Measurements from ENCODE around the gene LEO1.
"Not testable (repeated sequence)": the region's sequence is repeated elsewhere in the genome, so short reads cannot be mapped to it uniquely, and the experiment has no call there.

LEO1 gene

GRCh38 chr15:52004806-52005205 lies 33.2 kb upstream of the LEO1 start:
- DNase-seq, result no peak

DNA sequence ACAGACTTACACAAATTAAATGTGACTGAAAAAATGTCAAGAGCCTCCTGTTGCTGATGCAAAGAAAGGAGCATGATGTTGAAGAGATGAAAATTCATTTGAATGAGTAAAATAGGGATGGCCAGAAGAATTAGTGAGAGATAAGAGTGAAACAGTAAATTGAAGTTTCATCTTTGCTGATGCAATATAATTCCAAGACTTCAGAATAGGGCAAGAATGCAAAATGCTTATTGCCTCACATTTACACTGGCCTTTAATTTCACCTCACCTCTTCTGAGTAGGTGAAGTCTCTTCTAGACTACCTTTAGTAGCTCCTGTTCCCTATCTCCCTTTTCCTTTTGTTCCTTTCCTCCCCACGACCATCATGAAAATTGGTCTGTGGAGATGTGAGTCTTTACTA lies 32.1 kb upstream of the LEO1 start:
- DNase-seq, result no peak

GRCh38 chr15:52003089-52003488 lies 31.5 kb upstream of the LEO1 start:
- DNase-seq, result not testable (repeated sequence)

DNA sequence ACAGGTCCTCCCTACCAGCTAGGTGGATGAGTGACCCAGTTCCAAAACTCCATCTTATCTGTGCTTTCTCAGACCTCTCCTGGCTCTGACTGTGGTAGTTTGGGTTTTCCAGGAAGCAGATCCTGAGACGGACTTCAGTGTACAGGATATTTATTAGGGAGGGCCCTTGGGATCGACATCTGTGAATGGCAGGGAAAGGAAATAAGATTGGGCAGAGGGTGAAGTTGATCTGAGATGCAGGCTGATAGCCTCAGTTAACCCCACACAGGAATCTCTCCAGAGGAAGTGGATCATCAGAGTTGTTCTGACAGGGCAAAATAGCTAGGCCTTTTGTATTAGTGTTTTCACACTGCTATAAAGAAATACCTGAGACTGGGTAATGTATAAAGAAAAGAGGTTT lies 30.8 kb upstream of the LEO1 start:
- no peak for DNase-seq

DNA sequence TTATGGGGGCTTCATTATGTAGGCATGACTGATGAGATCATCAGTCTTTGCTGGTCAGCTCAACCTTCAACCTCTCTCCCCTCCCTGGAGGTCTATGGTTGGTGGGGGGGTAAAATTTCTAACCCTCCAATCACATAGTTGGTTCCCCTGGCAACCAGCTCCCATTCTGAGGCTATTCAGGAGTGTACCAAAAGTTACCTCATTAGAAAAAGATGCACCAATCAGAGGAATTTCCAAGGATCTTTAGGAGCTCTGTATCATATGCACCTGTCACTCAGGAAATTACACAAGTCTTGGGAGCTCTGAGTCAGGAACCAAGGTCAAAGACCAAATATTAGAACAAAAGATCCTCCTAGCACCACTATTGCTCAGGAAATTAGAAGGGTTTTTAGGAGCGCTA lies 21.4 kb upstream of the LEO1 start:
- DNase-seq, result no peak

- DNase-seq, result no peak
Observed at GRCh38 chr15:51991141-51991540, 19.6 kb upstream of the LEO1 start.

DNA sequence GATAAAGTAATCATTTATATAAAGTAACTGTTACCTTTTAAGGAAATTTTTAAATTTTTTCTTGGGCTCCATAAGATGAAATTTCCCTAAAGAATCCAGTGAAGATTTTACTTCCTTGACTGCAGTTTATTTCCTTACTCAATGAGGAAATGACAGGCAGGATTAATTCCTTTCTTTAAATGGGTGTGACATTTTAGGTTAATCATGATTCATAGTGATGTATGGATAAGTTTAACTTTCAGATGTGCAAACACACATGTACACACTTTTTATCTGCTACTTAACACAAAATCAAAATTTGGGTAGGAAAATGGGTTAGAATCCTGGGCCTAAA lies 11.2 kb upstream of the LEO1 start:
- DNase-seq, result no peak

DNA sequence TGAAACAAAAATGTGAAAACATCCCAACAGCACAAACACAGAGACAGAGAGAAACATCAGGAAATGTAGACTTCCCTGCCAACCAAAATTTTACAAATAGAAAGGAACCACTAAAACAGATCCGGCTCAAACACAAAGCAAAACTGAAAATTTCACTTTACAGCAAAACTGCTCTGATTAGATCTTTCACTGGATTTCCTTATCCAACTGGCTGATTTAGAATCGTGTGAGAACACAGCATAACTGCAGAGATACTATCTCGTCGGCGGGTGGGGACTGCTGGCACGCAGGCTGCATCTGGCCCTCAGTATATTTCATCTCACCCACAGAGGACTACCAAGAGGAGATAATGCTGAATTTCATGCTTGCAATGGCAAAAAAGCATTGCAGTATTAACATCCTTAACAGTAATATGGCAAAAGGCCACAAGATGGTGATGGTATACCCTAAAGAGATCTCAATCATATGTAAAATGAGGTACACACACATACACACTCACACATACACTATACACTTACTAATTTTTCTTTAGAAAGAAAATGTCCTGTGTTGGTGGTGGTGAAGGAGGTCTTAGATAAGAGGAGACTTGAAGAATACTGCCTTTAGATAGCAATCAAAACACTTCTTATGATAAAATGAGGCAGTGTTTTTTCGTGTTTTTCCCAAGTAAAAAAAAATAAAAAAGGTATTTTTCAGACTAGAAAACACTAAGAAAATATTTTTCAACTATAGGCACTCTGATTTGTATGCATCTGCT lies 10.6 kb upstream of the LEO1 start:
- peak in 24 of 56 donors; percentile 0 to 46 (median 10) for DNase-seq

GRCh38 chr15:51973775-51974174 lies 2.2 kb upstream of the LEO1 start:
- DNase-seq, result no peak

- no peak for DNase-seq
Observed at GRCh38 chr15:51973220-51973619, 1.6 kb upstream of the LEO1 start.

DNA sequence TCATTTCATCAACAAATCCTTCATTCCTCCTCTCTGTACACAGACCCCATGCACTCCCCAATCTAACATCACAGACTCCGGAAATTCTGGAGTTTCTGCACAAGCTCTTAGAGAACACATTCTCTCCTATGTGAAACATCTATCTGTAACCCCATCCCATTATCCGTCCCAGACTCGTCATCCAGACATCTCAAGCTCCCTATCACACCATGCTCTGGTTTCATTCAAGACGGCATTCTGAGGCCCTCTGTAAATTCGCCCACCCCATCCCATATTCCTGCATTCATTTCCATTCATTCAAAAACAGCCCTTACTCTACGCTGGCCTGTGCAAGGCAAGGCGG lies 575 bp downstream of the LEO1 start:
- DNase-seq, result peak in 1 of 56 donors; percentile 41

- DNase-seq, result no peak
Observed at GRCh38 chr15:51970132-51970817, 1.3 kb downstream of the LEO1 start.

- DNase-seq, result no peak
Observed at GRCh38 chr15:51969728-51970127, 1.9 kb downstream of the LEO1 start.

GRCh38 chr15:51967583-51967982 lies 4.0 kb downstream of the LEO1 start:
- no peak for DNase-seq

DNA sequence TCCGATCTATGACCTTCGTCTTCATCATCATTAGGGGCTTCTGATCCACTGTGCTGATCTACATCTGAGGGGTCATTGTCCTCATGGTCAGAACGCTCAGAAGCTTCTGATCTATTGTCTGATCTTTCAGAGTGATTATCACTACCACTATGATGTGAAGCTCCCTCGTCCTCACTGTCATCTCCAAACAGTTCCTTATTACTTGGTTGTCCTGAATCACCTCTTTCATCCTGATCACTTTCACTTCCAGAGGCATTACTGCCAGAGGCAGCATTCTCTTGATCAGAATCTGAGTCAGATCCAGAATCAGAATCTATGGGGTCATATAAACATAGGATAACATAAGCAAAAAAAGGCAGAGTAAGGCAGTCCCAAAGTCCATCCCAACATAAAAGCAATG lies 5.4 kb downstream of the LEO1 start:
- no peak for DNase-seq

DNA sequence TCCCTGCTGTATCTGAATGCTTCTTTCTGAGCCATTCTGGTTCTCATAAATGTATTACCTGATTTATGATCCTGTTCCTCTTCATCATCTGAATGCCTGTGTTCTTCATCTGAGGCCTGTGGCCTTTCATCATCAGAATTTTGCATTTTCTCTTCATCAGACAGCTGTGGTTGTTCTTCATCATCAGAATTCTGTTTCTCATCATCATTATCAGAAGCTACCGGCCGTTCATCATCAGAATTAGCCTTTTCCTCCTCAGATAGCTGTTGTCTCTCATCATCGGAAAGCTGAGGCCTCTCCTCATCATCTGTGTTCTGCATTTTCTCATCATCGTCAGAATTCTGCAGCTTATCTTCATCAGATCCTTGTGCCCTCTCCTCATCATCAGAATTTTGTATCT lies 5.9 kb downstream of the LEO1 start:
- no peak for DNase-seq

DNA sequence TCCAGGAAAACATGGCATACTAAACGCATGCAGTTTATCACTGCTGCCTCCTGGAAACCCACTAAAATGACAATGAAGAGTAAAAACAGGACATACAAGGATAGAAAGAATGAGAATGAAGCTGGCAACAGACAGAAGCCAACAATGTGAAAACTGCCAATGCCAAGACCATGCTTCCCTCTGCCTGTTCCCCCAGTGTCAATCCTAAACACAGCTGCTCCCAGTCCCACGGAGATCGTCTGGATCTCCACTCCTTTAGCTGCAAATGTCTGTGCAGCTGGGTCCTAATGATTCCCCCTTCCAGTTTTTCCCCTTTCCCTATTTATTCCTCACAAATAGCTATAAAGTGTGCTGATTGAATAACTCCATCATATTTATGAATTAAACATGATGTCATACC lies 16.1 kb downstream of the LEO1 start:
- DNase-seq, result no peak

GRCh38 chr15:51952805-51953204 lies 18.8 kb downstream of the LEO1 start:
- no peak for DNase-seq

GRCh38 chr15:51947124-51947523 lies 24.5 kb downstream of the LEO1 start:
- no peak for DNase-seq

- DNase-seq, result no peak
Observed at GRCh38 chr15:51939216-51939615, 32.4 kb downstream of the LEO1 start.

- no peak for DNase-seq
Observed at GRCh38 chr15:51938286-51938685, 33.3 kb downstream of the LEO1 start.

DNA sequence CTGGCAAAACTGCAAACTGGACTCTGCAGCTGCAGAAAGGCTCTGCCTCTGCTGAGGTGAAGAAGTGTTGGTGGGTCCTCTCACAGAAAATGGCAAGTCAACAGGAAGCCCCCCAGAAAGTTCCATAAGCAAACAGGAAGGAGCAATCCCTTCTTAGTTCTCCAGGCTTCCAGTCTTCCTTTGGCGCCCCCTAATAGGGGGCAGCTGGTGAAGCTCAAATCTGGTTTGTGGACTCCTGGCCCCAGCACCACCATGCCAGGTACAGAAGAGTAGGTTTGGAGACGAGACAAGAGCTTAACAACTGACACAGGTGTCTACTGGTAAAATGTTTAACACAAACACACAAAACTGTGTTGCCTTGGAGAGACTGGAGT lies 35.5 kb downstream of the LEO1 start:
- DNase-seq, result no peak

DNA sequence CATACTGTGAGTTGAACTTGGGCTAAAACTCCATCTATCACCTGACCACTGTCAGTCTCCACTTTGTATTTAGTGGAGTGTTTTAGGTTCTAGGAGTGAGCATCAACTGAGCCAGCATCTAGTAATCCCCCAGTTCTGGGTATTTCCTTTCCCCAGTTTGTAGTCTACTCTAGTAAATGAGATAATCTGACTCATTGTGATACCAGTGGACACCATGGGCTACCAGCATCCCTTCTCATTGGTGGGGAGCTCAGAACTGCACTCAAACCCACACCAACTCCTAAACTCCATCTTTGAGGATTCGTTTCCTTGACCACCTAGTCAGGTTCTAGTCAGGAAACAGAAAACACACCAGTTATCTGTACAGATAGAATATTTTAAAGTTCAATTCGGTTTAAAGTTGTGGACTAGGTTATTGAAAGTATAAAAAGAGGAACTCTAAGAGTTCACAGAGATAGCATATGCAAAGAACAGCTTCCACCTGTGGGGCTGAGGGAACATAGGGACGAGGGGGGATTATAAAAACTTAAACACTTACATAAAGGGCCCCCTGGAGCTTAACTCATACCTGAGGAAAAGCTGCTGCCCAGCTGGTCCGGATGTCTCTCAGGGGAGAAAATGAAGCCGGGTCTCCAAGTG lies 36.0 kb downstream of the LEO1 start:
- no peak for DNase-seq

All from amygdala (tissue), 56 donors.